ENCODE data around the gene SETBP1.
A peak's percentile ranks its signal among the peaks of the same experiment; 100 is the strongest.

Gene SETBP1

GRCh38 chr18:44977856-44978255, 297.2 kb downstream of the SETBP1 start:
- no peak for DNase-seq (ENCODE audit: low spot score in 2 of 2)
- Mint-ChIP-seq H3K36me3 (ENCODE audit: insufficient read depth) (peaks cover 7% of the 10 kb centered on the region), H3K9me3 (no peaks in the 10 kb centered on the region), H3K4me1 (no peaks in the 10 kb centered on the region), H3K4me3 (no peak overlapping the region), H3K27ac (ENCODE audit: low read depth) (no peak overlapping the region), H3K27me3 (no peaks in the 10 kb centered on the region)
- no peak for ATAC-seq (replicated peaks; ENCODE audit: extremely low read depth, poor library complexity, severe bottlenecking)

GRCh38 chr18:44979748-44980147, 299.1 kb downstream of the SETBP1 start:
- peaks cover 4% of the 10 kb centered on the region for H3K36me3 Mint-ChIP-seq (ENCODE audit: insufficient read depth)
- no peak overlapping the region for H3K27ac Mint-ChIP-seq (ENCODE audit: low read depth)
- no peaks in the 10 kb centered on the region for H3K4me1 Mint-ChIP-seq

GRCh38 chr18:44981121-44981520, 300.4 kb downstream of the SETBP1 start:
- Mint-ChIP-seq H3K4me3 (no peak overlapping the region), H3K27me3 (no peaks in the 10 kb centered on the region), H3K4me1 (no peaks in the 10 kb centered on the region), H3K9me3 (no peaks in the 10 kb centered on the region), H3K36me3 (ENCODE audit: insufficient read depth) (peaks cover 4% of the 10 kb centered on the region), H3K27ac (ENCODE audit: low read depth) (no peak overlapping the region)
- DNase-seq (ENCODE audit: low spot score in 2 of 2) (no peak), ATAC-seq (replicated peaks; ENCODE audit: extremely low read depth, poor library complexity, severe bottlenecking) (no peak)

More at GRCh38 chr18:44979748-44980147, 299.1 kb downstream of the SETBP1 start:
- Mint-ChIP-seq H3K27me3 (no peaks in the 10 kb centered on the region), H3K4me3 (no peak overlapping the region), H3K9me3 (no peaks in the 10 kb centered on the region)
- ATAC-seq (replicated peaks; ENCODE audit: extremely low read depth, poor library complexity, severe bottlenecking) (no peak), DNase-seq (ENCODE audit: low spot score in 2 of 2) (no peak)

- Mint-ChIP-seq H3K4me3 (no peak overlapping the region), H3K27me3 (no peaks in the 10 kb centered on the region), H3K27ac (ENCODE audit: low read depth) (no peak overlapping the region), H3K9me3 (no peaks in the 10 kb centered on the region), H3K36me3 (ENCODE audit: insufficient read depth) (no peaks in the 10 kb centered on the region), H3K4me1 (no peaks in the 10 kb centered on the region)
- ATAC-seq (replicated peaks; ENCODE audit: extremely low read depth, poor library complexity, severe bottlenecking): no peak
- DNase-seq (ENCODE audit: low spot score in 2 of 2): no peak
These were observed 306.2 kb downstream of the SETBP1 start for GRCh38 chr18:44986933-44987332.

- H3K4me3 Mint-ChIP-seq: no peak overlapping the region
- no peaks in the 10 kb centered on the region for H3K27me3 Mint-ChIP-seq
- DNase-seq (ENCODE audit: low spot score in 2 of 2) (no peak), ATAC-seq (replicated peaks; ENCODE audit: extremely low read depth, poor library complexity, severe bottlenecking) (no peak)
- no peaks in the 10 kb centered on the region for H3K4me1 Mint-ChIP-seq
- H3K27ac Mint-ChIP-seq (ENCODE audit: low read depth): no peak overlapping the region
- H3K9me3 Mint-ChIP-seq: no peaks in the 10 kb centered on the region
- no peaks in the 10 kb centered on the region for H3K36me3 Mint-ChIP-seq (ENCODE audit: insufficient read depth)
These were observed 306.7 kb downstream of the SETBP1 start for GRCh38 chr18:44987371-44987770.

- H3K27ac Mint-ChIP-seq (ENCODE audit: low read depth): no peak overlapping the region
- H3K36me3 Mint-ChIP-seq (ENCODE audit: insufficient read depth): no peaks in the 10 kb centered on the region
- no peak overlapping the region for H3K4me3 Mint-ChIP-seq
- ATAC-seq (replicated peaks; ENCODE audit: extremely low read depth, poor library complexity, severe bottlenecking) (no peak), DNase-seq (ENCODE audit: low spot score in 2 of 2) (no peak)
- H3K27me3 Mint-ChIP-seq: no peaks in the 10 kb centered on the region
- no peaks in the 10 kb centered on the region for H3K4me1 Mint-ChIP-seq
- H3K9me3 Mint-ChIP-seq: no peaks in the 10 kb centered on the region
These were observed 308.3 kb downstream of the SETBP1 start for GRCh38 chr18:44988821-44989587.

- Mint-ChIP-seq H3K36me3 (ENCODE audit: insufficient read depth) (no peaks in the 10 kb centered on the region), H3K27me3 (no peaks in the 10 kb centered on the region), H3K4me1 (no peaks in the 10 kb centered on the region), H3K4me3 (no peak overlapping the region), H3K27ac (ENCODE audit: low read depth) (no peak overlapping the region), H3K9me3 (no peaks in the 10 kb centered on the region)
- no peak for DNase-seq (ENCODE audit: low spot score in 2 of 2)
- no peak for ATAC-seq (replicated peaks; ENCODE audit: extremely low read depth, poor library complexity, severe bottlenecking)
These were observed 315.6 kb downstream of the SETBP1 start for GRCh38 chr18:44996261-44996660.

- Mint-ChIP-seq H3K9me3 (no peaks in the 10 kb centered on the region), H3K36me3 (ENCODE audit: insufficient read depth) (no peaks in the 10 kb centered on the region), H3K27me3 (no peaks in the 10 kb centered on the region), H3K27ac (ENCODE audit: low read depth) (no peak overlapping the region), H3K4me1 (no peaks in the 10 kb centered on the region), H3K4me3 (no peak overlapping the region)
- DNase-seq (ENCODE audit: low spot score in 2 of 2) (no peak), ATAC-seq (replicated peaks; ENCODE audit: extremely low read depth, poor library complexity, severe bottlenecking) (no peak)
These were observed 316.5 kb downstream of the SETBP1 start for GRCh38 chr18:44997174-44997573.

GRCh38 chr18:44998360-44998759, 317.7 kb downstream of the SETBP1 start:
- Mint-ChIP-seq H3K36me3 (ENCODE audit: insufficient read depth) (no peaks in the 10 kb centered on the region), H3K27ac (ENCODE audit: low read depth) (no peak overlapping the region), H3K27me3 (no peaks in the 10 kb centered on the region), H3K4me3 (no peak overlapping the region), H3K4me1 (no peaks in the 10 kb centered on the region), H3K9me3 (no peaks in the 10 kb centered on the region)
- DNase-seq (ENCODE audit: low spot score in 2 of 2) (no peak), ATAC-seq (replicated peaks; ENCODE audit: extremely low read depth, poor library complexity, severe bottlenecking) (no peak)

- ATAC-seq (replicated peaks; ENCODE audit: extremely low read depth, poor library complexity, severe bottlenecking): no peak
- Mint-ChIP-seq H3K9me3 (no peaks in the 10 kb centered on the region), H3K4me1 (peaks cover 23% of the 10 kb centered on the region), H3K27ac (ENCODE audit: low read depth) (no peak overlapping the region), H3K27me3 (no peaks in the 10 kb centered on the region), H3K4me3 (no peak overlapping the region), H3K36me3 (ENCODE audit: insufficient read depth) (peaks cover 3% of the 10 kb centered on the region)
- DNase-seq (ENCODE audit: low spot score in 2 of 2): no peak
These were observed 323.9 kb downstream of the SETBP1 start for GRCh38 chr18:45004546-45005080.

- Mint-ChIP-seq H3K27me3 (no peaks in the 10 kb centered on the region), H3K4me3 (no peak overlapping the region), H3K27ac (ENCODE audit: low read depth) (no peak overlapping the region), H3K9me3 (no peaks in the 10 kb centered on the region), H3K36me3 (ENCODE audit: insufficient read depth) (peaks cover 3% of the 10 kb centered on the region), H3K4me1 (peaks cover 30% of the 10 kb centered on the region)
- ATAC-seq (replicated peaks; ENCODE audit: extremely low read depth, poor library complexity, severe bottlenecking) (no peak), DNase-seq (ENCODE audit: low spot score in 2 of 2) (no peak)
These were observed 326.2 kb downstream of the SETBP1 start for GRCh38 chr18:45006934-45007333.

GRCh38 chr18:45007531-45007930, 326.8 kb downstream of the SETBP1 start:
- Mint-ChIP-seq H3K4me3 (no peak overlapping the region), H3K9me3 (no peaks in the 10 kb centered on the region), H3K36me3 (ENCODE audit: insufficient read depth) (peaks cover 6% of the 10 kb centered on the region), H3K27ac (ENCODE audit: low read depth) (no peak overlapping the region), H3K27me3 (no peaks in the 10 kb centered on the region), H3K4me1 (peaks cover 30% of the 10 kb centered on the region)
- no peak for DNase-seq (ENCODE audit: low spot score in 2 of 2)
- no peak for ATAC-seq (replicated peaks; ENCODE audit: extremely low read depth, poor library complexity, severe bottlenecking)

- no peak for DNase-seq (ENCODE audit: low spot score in 2 of 2)
- Mint-ChIP-seq H3K9me3 (no peaks in the 10 kb centered on the region), H3K27ac (ENCODE audit: low read depth) (peak overlapping the region; percentile 36), H3K27me3 (no peaks in the 10 kb centered on the region), H3K4me3 (peak overlapping the region; percentile 12), H3K36me3 (ENCODE audit: insufficient read depth) (peaks cover 6% of the 10 kb centered on the region), H3K4me1 (peaks cover 30% of the 10 kb centered on the region)
- ATAC-seq (replicated peaks; ENCODE audit: extremely low read depth, poor library complexity, severe bottlenecking): no peak
These were observed 328.2 kb downstream of the SETBP1 start for GRCh38 chr18:45008694-45009413.

Data from central memory CD8-positive, alpha-beta T cell (primary cell).